Vagina (tissue), 2 donors: Measurements from ENCODE around the gene ERCC2. TPM values are rescaled to one million over a fixed set of nuclear protein-coding genes. Genes with fewer than 3 reads are reported as not detected.

ENCODE experiments used
- DNase-seq, 2 donors: peaks; one replicate each; pipeline ENCODE4 v3.0.0-alpha.2; 2017; ENCODE audit errors: extremely low spot score in 2 of 2
- H3K27ac ChIP-seq: fragments of 200-600 bp; sonication (generic); one replicate; pipeline ENCODE4 v1.5.1; 2019
- H3K27me3 ChIP-seq: fragments of 200-600 bp; sonication (generic); one replicate; pipeline ENCODE4 v1.5.1; 2019
- H3K36me3 ChIP-seq, 2 donors: fragments of 200-600 bp; sonication (generic); one replicate each; pipeline ENCODE4 v1.5.1; 2017 to 2019
- H3K4me1 ChIP-seq: fragments of 200-600 bp; sonication (generic); one replicate; pipeline ENCODE4 v1.5.1; 2019
- H3K4me3 ChIP-seq, 2 donors: fragments of 200-600 bp; sonication (generic); 1 replicate in 1 of 2; 2 replicates in 1 of 2; pipeline ENCODE4 v1.5.1; 2016 to 2019
- H3K9me3 ChIP-seq: fragments of 200-600 bp; sonication (generic); one replicate; pipeline ENCODE4 v1.5.1; 2019
- POLR2A ChIP-seq, 2 donors: fragments of 450-650 bp; IDR thresholded peaks; one replicate each; pipeline ENCODE4 v1.6.1; 2017; ENCODE audit warnings: antibody characterized with exemption in 2 of 2, mild to moderate bottlenecking in 2 of 2, moderate library complexity in 2 of 2
- POLR2AphosphoS5 ChIP-seq, 2 donors: sonication (generic); formaldehyde crosslinking; IDR thresholded peaks; one replicate each; pipeline ENCODE4 v1.9.0; 2017; ENCODE audit warnings: antibody characterized with exemption in 2 of 2, mild to moderate bottlenecking in 2 of 2, low read depth in 1 of 2; ENCODE audit not compliant: insufficient read depth in 1 of 2
- intact Hi-C: fragments of 100-400 bp; cut with DNase I; formaldehyde crosslinking; loops from one replicate; pipeline ENCODE4 v1.15.1; 2023
- total RNA-seq: library from RNA; depleted of rRNA; stranded (reverse); fragments of >200 nt; gene quantifications from one replicate; pipeline ENCODE4 v1.2.3, GENCODE V29; 2016
- TF ChIP-seq, protein P1 (sequence below), 3 experiments: fragments of 450-650 bp in 2 of 3; fragments of 200-600 bp in 1 of 3; sonication (generic) in 1 of 3; IDR thresholded peaks; one replicate each; pipeline ENCODE4 v1.5.1; 2017 to 2019; ENCODE audit warnings: antibody characterized with exemption in 3 of 3, mild to moderate bottlenecking in 2 of 3, moderate library complexity in 2 of 3

The ERCC2 gene
- total RNA-seq, 1 donor from 2014 or later, result 17.9 TPM

DNA sequence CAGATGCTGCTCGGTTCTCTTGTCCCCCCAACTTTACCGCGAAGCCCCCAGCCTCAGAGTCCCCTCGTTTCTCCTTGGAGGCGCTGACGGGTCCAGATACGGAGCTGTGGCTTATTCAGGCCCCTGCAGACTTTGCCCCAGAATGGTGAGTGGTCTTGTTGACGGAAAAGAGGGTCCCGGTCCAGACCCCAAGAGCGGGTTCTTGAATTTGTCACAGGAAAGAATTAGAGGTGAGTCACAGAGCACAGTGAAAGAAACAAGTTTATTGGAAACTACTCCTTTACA lies 36.7 kb upstream of the ERCC2 start:
- peaks cover 39% of the 10 kb centered on the region for H3K4me1 ChIP-seq
- intact Hi-C loops, result no loop called here

DNA sequence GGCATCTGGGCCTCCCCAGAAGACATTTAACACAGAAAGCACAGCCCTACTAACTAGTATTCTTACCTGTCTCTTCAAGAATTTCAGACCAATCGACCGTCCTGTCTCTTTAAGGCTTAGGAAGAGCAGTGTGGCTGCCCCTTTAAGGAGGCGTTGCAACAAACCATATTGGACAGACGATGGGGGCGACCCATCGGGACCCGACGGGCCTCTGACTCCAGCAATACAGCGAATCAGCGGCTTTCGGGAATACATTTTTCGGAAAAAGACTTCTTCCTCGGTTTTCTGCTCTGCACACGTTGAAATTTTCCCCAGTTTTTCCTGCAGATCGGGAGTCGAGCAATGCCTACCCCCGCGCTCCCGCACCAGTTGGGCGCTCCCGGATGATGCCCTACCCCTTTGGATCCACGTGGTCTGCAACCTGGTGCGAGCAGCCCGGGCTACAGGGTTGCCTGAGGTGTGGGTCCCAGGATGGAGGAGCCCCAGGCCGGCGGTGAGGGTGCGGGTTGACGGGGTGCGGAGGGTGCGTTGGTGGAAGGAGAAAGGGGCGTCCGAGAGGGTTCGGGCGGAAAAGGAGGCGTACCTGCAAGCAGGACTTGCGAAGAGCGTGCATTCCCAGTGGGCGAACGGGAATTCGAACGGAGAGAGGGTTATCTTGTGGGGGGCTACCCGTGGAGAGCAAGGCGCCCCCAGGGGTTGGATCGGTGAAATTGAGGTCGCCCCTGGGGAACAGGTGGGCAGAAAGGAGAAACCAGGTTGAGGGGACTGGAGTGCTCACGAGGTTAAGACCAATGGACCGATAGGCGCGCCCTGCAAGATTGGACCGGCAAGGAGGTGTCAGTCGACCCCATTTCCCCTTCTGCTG lies 36.1 kb upstream of the ERCC2 start, which contains the start of gene POLR1G:
POLR1G (plus strand) TSS at position 419 of the 865 bp plus-strand sequence; CDS start at position 472, 53 bp downstream.
- H3K4me3 ChIP-seq, result peak within 1 kb of the TSS; percentile 65 to 69
- H3K27ac ChIP-seq, result peak within 1 kb of the TSS; percentile 97
- H3K27me3 ChIP-seq, result no peaks in the 10 kb centered on the region
- no peaks in the 10 kb centered on the region for H3K9me3 ChIP-seq
- no peak for DNase-seq
- no peaks in the 10 kb centered on the region for H3K36me3 ChIP-seq
- no peak for TF ChIP-seq POLR2A (IDR thresholded peaks at IDR 0.05)
- peak; percentile 76 to 83 for TF ChIP-seq POLR2AphosphoS5 (IDR thresholded peaks at IDR 0.05; ENCODE audit: insufficient read depth in 1 of 2, low read depth in 1 of 2)
- TF ChIP-seq, protein P1, sequence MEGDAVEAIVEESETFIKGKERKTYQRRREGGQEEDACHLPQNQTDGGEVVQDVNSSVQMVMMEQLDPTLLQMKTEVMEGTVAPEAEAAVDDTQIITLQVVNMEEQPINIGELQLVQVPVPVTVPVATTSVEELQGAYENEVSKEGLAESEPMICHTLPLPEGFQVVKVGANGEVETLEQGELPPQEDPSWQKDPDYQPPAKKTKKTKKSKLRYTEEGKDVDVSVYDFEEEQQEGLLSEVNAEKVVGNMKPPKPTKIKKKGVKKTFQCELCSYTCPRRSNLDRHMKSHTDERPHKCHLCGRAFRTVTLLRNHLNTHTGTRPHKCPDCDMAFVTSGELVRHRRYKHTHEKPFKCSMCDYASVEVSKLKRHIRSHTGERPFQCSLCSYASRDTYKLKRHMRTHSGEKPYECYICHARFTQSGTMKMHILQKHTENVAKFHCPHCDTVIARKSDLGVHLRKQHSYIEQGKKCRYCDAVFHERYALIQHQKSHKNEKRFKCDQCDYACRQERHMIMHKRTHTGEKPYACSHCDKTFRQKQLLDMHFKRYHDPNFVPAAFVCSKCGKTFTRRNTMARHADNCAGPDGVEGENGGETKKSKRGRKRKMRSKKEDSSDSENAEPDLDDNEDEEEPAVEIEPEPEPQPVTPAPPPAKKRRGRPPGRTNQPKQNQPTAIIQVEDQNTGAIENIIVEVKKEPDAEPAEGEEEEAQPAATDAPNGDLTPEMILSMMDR (IDR thresholded peaks at IDR 0.05), result peak in 1 of 3 experiments; percentile 27
- H3K4me1 ChIP-seq, result peaks cover 41% of the 10 kb centered on the region
- intact Hi-C loops, result no loop called here

More for the DNA sequence above, 36.7 kb upstream of the ERCC2 start:
- TF ChIP-seq POLR2AphosphoS5 (IDR thresholded peaks at IDR 0.05; ENCODE audit: insufficient read depth in 1 of 2, low read depth in 1 of 2) (no peak), POLR2A (IDR thresholded peaks at IDR 0.05) (no peak)
- TF ChIP-seq, protein P1 (IDR thresholded peaks at IDR 0.05), result no peak
- Histone ChIP-seq H3K27me3 (no peaks in the 10 kb centered on the region), H3K4me3 (peak overlapping the region; percentile 65 to 69), H3K9me3 (no peaks in the 10 kb centered on the region), H3K27ac (no peak overlapping the region), H3K36me3 (peaks cover 0 to 1% of the 10 kb centered on the region in 2 donors)
- DNase-seq, result no peak

DNA sequence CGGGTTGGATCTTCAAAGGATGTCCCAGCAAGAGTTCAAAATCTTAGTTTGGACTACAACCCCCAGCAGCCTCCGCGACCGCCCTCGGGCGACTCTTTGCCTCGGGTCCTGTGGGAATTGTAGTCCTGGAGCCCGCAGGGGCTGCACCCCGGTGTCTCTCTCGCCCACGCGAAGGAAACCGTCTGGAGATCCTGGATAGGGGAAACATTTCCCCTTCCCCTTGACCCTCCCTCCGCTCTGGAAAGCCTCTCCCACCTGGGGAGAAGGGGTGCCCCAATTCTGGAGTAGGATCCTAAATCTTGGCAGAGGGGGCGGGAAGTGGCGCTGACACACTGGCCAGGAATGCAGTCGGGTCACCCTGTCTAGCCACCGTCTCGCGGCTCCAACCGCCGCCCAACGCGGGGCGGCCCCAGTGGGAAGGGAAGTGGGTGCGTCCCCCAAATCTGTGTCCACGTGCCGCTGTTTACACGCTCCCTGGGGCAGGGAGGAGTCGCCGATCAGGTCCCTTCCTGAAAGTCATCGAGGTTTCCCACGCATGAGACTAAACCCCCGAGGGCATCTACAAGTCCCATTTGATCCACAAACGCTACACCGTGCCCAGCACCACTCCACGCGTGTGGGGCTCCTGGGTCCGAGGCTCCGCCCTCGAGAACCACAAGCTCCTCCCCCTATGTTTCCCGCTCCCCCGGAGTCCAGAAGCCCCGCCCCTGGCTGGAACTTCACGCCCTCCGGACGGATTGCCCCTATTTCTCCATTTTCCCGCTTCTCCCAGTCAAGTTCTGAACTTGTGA lies 35.3 kb upstream of the ERCC2 start:
- TF ChIP-seq POLR2AphosphoS5 (IDR thresholded peaks at IDR 0.05; ENCODE audit: insufficient read depth in 1 of 2, low read depth in 1 of 2), result peak; percentile 75 to 79
- TF ChIP-seq, protein P1 (IDR thresholded peaks at IDR 0.05), result no peak
- H3K36me3 ChIP-seq, result no peaks in the 10 kb centered on the region
- H3K27me3 ChIP-seq, result no peaks in the 10 kb centered on the region
- H3K4me1 ChIP-seq, result peaks cover 41% of the 10 kb centered on the region
- intact Hi-C loops, result no loop called here
- no peaks in the 10 kb centered on the region for H3K9me3 ChIP-seq
- peak overlapping the region; percentile 97 for H3K27ac ChIP-seq
- DNase-seq, result peak in 1 of 2 donors; percentile 95
- peak overlapping the region; percentile 65 to 69 for H3K4me3 ChIP-seq

DNA sequence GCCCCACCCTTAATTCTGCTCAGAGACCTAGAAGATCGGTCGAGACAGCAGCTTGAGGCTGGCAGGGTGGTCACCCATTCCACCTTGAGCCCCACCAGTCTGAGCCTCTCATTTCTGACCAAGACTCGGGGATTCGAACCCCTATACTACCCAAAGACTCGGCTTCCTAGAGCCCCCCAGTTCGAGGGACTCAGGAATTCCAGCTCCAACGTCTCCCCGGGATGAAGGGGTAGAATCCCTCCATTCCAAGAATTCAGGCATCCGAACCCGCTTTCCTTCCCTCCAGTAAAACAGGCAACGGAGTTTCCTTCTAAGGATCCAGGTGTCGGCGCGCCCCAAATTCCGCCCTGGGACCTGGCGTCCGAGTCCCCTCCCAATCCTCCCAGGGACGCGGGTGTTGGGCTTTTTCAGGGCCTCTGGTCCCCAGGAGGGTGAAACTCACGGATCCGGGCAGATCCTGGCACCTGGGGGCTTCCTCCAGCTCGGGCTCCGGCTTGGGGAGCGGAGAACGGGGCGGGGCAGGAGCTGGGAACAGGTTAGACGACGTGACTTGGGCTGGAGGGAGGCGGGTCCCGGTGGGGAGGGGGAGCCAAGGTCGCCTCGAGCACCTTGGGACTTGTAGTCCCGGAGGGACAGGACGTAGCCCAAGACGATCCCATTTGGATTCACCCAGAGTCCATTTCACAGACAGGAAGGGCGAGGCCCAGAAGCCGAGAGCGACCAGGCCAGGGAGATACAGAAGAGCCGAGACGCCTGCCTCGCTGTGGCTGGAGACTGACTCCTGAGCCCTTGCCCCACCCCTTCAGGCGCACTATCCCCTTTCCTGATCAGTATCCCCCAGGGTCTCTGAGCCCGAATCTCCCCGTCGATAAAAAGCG lies 34.4 kb upstream of the ERCC2 start, which contains the start of gene PPP1R13L:
PPP1R13L (minus strand) TSS at position 513 of the 878 bp plus-strand sequence. CDS start 6,751 bp downstream, outside the sequence.
- Histone ChIP-seq H3K36me3 (no peaks in the 10 kb centered on the region), H3K27me3 (no peaks in the 10 kb centered on the region), H3K27ac (peak within 1 kb of the TSS; percentile 97), H3K4me3 (peak within 1 kb of the TSS; percentile 65 to 69), H3K4me1 (peaks cover 41% of the 10 kb centered on the region), H3K9me3 (no peaks in the 10 kb centered on the region)
- intact Hi-C loops, result no loop called here
- peak in 1 of 2 donors; percentile 96 for DNase-seq
- TF ChIP-seq POLR2AphosphoS5 (IDR thresholded peaks at IDR 0.05; ENCODE audit: insufficient read depth in 1 of 2, low read depth in 1 of 2) (peak in 1 of 2 donors; percentile 24), POLR2A (IDR thresholded peaks at IDR 0.05) (peak in 1 of 2 donors; percentile 15)
- TF ChIP-seq, protein P1 (IDR thresholded peaks at IDR 0.05), result no peak
